Measurements from ENCODE around the gene GPR55.
A peak's percentile ranks its signal among the peaks of the same experiment; 100 is the strongest.

GPR55 gene

DNA sequence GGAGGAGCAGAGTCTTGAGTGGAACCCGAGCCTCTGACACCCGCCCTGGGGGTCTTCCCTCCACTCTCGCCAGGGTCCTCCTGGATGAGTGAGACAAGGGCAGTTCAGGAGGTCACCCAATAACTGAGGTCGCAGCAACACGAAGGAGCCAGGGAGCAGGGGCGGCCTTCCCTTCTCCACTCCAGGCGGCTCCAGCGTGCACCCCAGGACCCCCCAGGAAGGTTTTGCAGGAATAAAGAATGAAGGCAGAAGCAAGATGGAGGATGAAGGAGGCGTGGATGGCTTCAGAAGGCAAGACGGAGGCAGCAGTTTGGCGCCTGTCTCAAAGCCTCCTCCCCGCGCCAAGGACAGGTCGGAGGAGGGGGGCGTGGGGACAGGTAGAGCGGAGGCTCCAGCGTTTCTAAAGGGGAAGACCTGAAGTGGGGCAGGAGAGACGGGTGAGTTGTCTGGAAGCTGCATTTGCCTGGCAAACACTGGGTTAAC lies 60.9 kb downstream of the GPR55 start:
- Histone ChIP-seq H3K27me3 (ENCODE audit: insufficient read depth, poor library complexity, severe bottlenecking) (no peaks in the 10 kb centered on the region), H3K27ac (replicated peaks) (no peak overlapping the region), H3K4me3 (replicated peaks; ENCODE audit: insufficient read depth, low read length) (peak overlapping the region; percentile 84)
- no peak for DNase-seq (ENCODE audit: low read depth in 1 of 2, low spot score in 1 of 2)
- no peak for TF ChIP-seq SPI1 (IDR thresholded peaks at IDR 0.05; ENCODE audit: borderline replicate concordance, low read depth)
- TF ChIP-seq, protein P1, sequence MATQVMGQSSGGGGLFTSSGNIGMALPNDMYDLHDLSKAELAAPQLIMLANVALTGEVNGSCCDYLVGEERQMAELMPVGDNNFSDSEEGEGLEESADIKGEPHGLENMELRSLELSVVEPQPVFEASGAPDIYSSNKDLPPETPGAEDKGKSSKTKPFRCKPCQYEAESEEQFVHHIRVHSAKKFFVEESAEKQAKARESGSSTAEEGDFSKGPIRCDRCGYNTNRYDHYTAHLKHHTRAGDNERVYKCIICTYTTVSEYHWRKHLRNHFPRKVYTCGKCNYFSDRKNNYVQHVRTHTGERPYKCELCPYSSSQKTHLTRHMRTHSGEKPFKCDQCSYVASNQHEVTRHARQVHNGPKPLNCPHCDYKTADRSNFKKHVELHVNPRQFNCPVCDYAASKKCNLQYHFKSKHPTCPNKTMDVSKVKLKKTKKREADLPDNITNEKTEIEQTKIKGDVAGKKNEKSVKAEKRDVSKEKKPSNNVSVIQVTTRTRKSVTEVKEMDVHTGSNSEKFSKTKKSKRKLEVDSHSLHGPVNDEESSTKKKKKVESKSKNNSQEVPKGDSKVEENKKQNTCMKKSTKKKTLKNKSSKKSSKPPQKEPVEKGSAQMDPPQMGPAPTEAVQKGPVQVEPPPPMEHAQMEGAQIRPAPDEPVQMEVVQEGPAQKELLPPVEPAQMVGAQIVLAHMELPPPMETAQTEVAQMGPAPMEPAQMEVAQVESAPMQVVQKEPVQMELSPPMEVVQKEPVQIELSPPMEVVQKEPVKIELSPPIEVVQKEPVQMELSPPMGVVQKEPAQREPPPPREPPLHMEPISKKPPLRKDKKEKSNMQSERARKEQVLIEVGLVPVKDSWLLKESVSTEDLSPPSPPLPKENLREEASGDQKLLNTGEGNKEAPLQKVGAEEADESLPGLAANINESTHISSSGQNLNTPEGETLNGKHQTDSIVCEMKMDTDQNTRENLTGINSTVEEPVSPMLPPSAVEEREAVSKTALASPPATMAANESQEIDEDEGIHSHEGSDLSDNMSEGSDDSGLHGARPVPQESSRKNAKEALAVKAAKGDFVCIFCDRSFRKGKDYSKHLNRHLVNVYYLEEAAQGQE (IDR thresholded peaks at IDR 0.05; ENCODE audit: insufficient replicate concordance, low read depth): no peak
- TF ChIP-seq, protein P2, sequence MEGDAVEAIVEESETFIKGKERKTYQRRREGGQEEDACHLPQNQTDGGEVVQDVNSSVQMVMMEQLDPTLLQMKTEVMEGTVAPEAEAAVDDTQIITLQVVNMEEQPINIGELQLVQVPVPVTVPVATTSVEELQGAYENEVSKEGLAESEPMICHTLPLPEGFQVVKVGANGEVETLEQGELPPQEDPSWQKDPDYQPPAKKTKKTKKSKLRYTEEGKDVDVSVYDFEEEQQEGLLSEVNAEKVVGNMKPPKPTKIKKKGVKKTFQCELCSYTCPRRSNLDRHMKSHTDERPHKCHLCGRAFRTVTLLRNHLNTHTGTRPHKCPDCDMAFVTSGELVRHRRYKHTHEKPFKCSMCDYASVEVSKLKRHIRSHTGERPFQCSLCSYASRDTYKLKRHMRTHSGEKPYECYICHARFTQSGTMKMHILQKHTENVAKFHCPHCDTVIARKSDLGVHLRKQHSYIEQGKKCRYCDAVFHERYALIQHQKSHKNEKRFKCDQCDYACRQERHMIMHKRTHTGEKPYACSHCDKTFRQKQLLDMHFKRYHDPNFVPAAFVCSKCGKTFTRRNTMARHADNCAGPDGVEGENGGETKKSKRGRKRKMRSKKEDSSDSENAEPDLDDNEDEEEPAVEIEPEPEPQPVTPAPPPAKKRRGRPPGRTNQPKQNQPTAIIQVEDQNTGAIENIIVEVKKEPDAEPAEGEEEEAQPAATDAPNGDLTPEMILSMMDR (IDR thresholded peaks at IDR 0.05; ENCODE audit: insufficient read depth, low read length): no peak
- TF ChIP-seq GABPA (IDR thresholded peaks at IDR 0.05; ENCODE audit: low read depth): no peak
- TF ChIP-seq POLR2AphosphoS5 (IDR thresholded peaks at IDR 0.05; ENCODE audit: low read depth): no peak

DNA sequence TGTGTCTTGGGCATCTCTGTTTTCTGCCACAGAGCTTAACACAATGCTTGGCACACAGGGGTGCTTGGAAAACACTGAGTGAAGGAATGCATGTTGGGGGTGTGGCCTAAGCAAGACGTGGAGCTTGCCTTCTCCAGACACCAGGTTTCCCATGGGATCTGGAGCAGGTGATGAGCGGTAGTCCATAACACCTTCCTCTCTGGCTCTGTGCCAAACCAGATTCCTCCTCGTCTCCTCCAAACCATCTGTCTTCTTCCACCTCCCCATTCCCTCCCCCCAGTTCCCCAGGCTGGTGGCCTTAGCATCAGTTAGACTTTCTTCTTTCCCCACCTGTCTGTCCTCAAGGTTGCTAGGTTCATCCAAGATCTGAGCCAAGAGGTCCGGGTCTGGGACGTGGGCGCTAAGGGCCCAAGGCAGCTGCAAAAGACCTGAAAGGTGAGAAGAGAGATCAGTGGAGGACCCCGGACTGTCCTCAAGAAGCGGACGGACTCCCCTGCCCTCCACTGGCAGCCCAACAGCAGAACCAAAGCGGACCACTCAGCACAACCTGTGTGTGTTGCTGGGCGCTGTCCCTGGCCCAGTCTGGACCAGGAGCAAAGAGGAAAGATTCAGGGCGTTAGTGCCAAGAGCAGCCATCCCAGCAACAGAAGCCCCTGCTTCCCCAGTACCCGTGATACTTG lies 61.5 kb downstream of the GPR55 start:
- Histone ChIP-seq H3K27ac (replicated peaks) (no peak overlapping the region), H3K27me3 (ENCODE audit: insufficient read depth, poor library complexity, severe bottlenecking) (no peaks in the 10 kb centered on the region), H3K4me3 (replicated peaks; ENCODE audit: insufficient read depth, low read length) (no peak overlapping the region)
- TF ChIP-seq, protein P2 (IDR thresholded peaks at IDR 0.05; ENCODE audit: insufficient read depth, low read length): no peak
- no peak for TF ChIP-seq SPI1 (IDR thresholded peaks at IDR 0.05; ENCODE audit: borderline replicate concordance, low read depth)
- no peak for TF ChIP-seq GABPA (IDR thresholded peaks at IDR 0.05; ENCODE audit: low read depth)
- no peak for TF ChIP-seq POLR2AphosphoS5 (IDR thresholded peaks at IDR 0.05; ENCODE audit: low read depth)
- DNase-seq (ENCODE audit: low read depth in 1 of 2, low spot score in 1 of 2): no peak

DNA sequence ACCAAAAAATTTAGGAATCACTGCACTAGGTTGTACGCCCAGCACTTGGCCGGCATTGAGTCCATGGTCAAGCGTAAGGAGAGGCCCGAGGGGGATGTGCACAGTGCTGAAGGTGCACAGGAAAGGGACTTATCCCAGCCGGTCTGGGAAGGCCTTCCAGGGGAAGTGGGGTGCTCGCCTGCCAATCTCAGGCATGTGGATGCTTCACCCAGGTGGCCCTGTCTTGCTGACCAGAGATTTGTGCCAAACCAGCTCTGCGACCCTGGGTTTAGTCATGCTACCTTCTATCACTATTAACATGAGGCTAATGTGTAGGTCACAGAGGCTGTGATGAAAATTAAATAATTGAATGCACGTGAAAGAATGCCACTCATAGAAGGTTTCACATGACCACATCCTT lies 62.0 kb downstream of the GPR55 start:
- Histone ChIP-seq H3K4me3 (replicated peaks; ENCODE audit: insufficient read depth, low read length) (no peak overlapping the region), H3K27me3 (ENCODE audit: insufficient read depth, poor library complexity, severe bottlenecking) (no peaks in the 10 kb centered on the region), H3K27ac (replicated peaks) (no peak overlapping the region)
- DNase-seq (ENCODE audit: low read depth in 1 of 2, low spot score in 1 of 2): no peak
- TF ChIP-seq GABPA (IDR thresholded peaks at IDR 0.05; ENCODE audit: low read depth) (no peak), SPI1 (IDR thresholded peaks at IDR 0.05; ENCODE audit: borderline replicate concordance, low read depth) (no peak), POLR2AphosphoS5 (IDR thresholded peaks at IDR 0.05; ENCODE audit: low read depth) (no peak)
- TF ChIP-seq, protein P2 (IDR thresholded peaks at IDR 0.05; ENCODE audit: insufficient read depth, low read length): no peak
- TF ChIP-seq, protein P1 (IDR thresholded peaks at IDR 0.05; ENCODE audit: insufficient replicate concordance, low read depth): no peak

Data from HL-60 (cell line).